ENCODE data around the gene COX7C.

DNA sequence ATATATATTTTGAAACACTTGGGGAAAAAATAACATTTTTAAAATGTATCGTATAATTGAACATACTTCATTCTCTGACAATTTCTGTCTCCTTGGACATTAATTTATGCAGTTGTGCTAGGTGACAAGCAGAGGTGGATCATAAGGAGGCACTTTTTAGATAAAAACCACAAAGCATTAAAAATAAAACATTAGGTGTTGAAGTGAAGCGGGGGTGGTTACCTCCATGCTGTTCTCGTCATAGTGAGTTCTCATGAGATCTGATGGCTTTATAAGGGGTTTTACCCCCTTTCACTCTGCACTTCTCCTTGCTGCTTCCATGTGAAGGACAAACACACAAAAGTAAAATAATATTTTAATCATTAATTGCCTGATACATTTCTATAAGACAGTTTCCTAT lies 11.9 kb upstream of the COX7C start:
- no peak for TF ChIP-seq POLR2A (IDR thresholded peaks at IDR 0.05; ENCODE audit: low read length)
- no peak for TF ChIP-seq GATA1 (IDR thresholded peaks at IDR 0.05; ENCODE audit: low read depth, low read length)

All from erythroblast (primary cell).